ENCODE data around the gene PNLIP. TPM values are rescaled to one million over a fixed set of nuclear protein-coding genes. Genes with fewer than 3 reads are reported as not detected.

PNLIP gene
- total RNA-seq: not detected in 2 replicates

DNA sequence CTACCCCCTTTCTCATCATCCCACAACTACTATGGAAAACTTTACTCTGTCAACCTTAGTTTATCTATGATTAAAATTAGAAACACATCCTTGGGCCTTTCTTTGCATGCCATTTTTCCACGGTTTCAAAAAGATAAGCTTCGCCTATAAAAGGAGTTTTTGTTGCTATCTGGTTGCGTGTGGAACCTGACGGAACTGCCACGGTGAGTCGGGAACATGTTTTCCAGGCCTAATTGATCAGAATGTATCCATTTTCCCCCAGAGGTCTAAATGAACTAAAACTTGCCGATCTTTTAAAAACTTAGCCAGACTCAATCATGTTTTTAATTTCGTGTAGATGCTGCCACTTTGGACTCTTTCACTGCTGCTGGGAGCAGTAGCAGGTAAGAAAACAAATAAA is at the start of gene PNLIP:
PNLIP (plus strand) TSS at position 176 of the 400 bp plus-strand sequence; CDS start at position 338, 162 bp downstream.

DNA sequence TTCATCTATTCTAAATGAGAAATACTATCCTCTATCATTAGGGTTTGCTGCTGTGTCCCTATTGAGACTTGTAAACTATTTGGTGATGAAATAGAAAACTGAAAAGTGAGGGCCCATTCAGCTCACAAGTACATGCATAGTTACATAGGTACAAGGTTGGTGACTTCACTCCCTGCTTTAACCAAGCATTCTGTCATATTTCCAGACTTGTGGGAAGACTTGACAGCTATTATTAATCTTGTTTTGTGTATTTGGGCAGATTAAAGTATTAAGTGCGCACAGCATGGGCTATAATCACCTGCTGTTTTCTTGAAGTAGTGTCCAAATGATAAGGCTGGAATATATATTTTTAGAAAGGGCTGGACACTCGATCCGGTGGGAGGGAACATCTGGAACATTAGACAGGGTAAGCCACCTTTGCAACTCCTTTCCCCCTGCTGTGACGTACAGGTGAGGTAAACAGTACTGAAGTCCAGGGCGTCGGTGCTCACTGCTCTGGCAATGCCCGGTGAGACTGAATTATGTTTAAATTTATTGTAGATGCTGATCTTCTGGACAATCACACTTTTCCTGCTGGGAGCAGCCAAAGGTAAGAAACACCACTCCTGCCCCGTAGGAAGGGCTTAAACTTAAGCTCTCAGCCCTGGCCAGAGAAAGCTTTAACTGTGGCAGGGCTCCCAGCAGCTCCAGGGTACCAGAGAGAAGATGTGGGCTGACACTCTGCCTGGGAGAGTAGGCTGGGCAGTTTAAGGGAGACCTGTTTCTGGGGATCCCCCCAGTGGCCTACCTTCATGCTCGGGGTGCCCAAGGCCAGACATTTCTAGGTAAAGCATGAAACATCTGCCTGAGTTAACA is 45.1 kb downstream of the PNLIP start, which contains the start of gene PNLIPRP1:
PNLIPRP1 (plus strand) TSS at position 370 of the 855 bp plus-strand sequence; CDS start at position 541, 171 bp downstream.

Other genes with a start within 250 kb of the PNLIP start
- gene CCDC172, start 221.5 kb upstream of the PNLIP start, total RNA-seq: not detected in 2 replicates
- not detected in 2 replicates for gene PNLIPRP3, start 118.1 kb upstream of the PNLIP start, total RNA-seq
- gene PNLIPRP1, start 45.0 kb downstream of the PNLIP start, total RNA-seq: not detected in 2 replicates
- not detected in 2 replicates for gene PNLIPRP2, start 75.0 kb downstream of the PNLIP start, total RNA-seq
- 0.52 and 1.3 TPM in 2 replicates for gene HSPA12A, start 196.6 kb downstream of the PNLIP start, total RNA-seq